Measurements from ENCODE around the gene NCOR2.

DNA sequence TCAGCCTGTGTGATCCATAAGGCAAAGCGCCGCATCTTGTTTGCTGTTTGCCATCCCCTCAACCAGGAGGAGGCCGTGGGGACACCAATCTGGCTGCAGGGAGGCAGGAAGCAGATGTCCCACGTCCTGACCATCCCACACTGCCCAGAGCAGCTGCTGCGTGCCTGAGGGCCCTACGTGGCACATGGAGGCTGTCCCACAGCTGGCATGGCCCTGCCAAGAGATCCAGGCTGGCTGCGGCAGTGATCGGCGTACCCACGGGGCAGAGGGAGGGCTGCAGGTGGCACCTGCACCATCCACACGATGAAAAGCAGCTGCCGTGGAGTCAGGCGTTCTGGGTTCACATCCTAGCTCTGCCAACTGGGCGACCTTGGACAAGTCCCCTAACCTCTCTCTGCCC lies 42.0 kb downstream of the NCOR2 start:
- TF ChIP-seq, protein P1, sequence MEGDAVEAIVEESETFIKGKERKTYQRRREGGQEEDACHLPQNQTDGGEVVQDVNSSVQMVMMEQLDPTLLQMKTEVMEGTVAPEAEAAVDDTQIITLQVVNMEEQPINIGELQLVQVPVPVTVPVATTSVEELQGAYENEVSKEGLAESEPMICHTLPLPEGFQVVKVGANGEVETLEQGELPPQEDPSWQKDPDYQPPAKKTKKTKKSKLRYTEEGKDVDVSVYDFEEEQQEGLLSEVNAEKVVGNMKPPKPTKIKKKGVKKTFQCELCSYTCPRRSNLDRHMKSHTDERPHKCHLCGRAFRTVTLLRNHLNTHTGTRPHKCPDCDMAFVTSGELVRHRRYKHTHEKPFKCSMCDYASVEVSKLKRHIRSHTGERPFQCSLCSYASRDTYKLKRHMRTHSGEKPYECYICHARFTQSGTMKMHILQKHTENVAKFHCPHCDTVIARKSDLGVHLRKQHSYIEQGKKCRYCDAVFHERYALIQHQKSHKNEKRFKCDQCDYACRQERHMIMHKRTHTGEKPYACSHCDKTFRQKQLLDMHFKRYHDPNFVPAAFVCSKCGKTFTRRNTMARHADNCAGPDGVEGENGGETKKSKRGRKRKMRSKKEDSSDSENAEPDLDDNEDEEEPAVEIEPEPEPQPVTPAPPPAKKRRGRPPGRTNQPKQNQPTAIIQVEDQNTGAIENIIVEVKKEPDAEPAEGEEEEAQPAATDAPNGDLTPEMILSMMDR (conservative IDR thresholded peaks at IDR 0.05; ENCODE audit: low read depth, low read length): no peak
- TF ChIP-seq RAD21 (IDR thresholded peaks at IDR 0.05; ENCODE audit: low read length) (no peak), BHLHE40 (IDR thresholded peaks at IDR 0.05; ENCODE audit: low read depth, low read length) (no peak), NFE2L2 (IDR thresholded peaks at IDR 0.05; ENCODE audit: low read depth, low read length) (no peak), POLR2A (IDR thresholded peaks at IDR 0.05; ENCODE audit: low read depth, low read length) (no peak), CHD1 (IDR thresholded peaks at IDR 0.05; ENCODE audit: low read depth, low read length) (no peak), SMC3 (IDR thresholded peaks at IDR 0.05; ENCODE audit: low read depth, low read length) (no peak), RCOR1 (IDR thresholded peaks at IDR 0.05; ENCODE audit: insufficient replicate concordance, low read length) (no peak)
- TF ChIP-seq, protein P2, sequence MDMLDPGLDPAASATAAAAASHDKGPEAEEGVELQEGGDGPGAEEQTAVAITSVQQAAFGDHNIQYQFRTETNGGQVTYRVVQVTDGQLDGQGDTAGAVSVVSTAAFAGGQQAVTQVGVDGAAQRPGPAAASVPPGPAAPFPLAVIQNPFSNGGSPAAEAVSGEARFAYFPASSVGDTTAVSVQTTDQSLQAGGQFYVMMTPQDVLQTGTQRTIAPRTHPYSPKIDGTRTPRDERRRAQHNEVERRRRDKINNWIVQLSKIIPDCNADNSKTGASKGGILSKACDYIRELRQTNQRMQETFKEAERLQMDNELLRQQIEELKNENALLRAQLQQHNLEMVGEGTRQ (IDR thresholded peaks at IDR 0.05; ENCODE audit: low read depth, low read length): no peak

Data from IMR-90 (cell line).